ENCODE results near the gene PITPNC1. TPM values are rescaled to one million over a fixed set of nuclear protein-coding genes. Genes with fewer than 3 reads are reported as not detected.
"Not testable (repeated sequence)": the region's sequence is repeated elsewhere in the genome, so short reads cannot be mapped to it uniquely, and the experiment has no call there.

The PITPNC1 gene
- total RNA-seq, 4 donors from 2014 or later = 7.6 to 30.1 (median 15.1) TPM

GRCh38 chr17:67414559-67414958 lies 37.5 kb downstream of the PITPNC1 start:
- TF ChIP-seq POLR2A (IDR thresholded peaks at IDR 0.05) (no peak), POLR2AphosphoS5 (IDR thresholded peaks at IDR 0.05) (no peak), CTCF (IDR thresholded peaks at IDR 0.05) (no peak), EP300 (IDR thresholded peaks at IDR 0.05) (no peak)
- ATAC-seq = no peak
- no peaks in the 10 kb centered on the region for H3K27me3 ChIP-seq
- peaks cover 0 to 4% (median 0%) of the 10 kb centered on the region in 3 donors for H3K9me3 ChIP-seq
- no peaks in the 10 kb centered on the region for H3K36me3 ChIP-seq
- H3K4me3 ChIP-seq = no peak overlapping the region
- 100% methylated on average over 2 of the region's 2 CpGs for WGBS, 2 donors (ENCODE audit: low coverage in 1 of 2)
- H3K27ac ChIP-seq = no peak overlapping the region
- H3K4me1 ChIP-seq = peaks cover 0 to 23% (median 0%) of the 10 kb centered on the region in 3 donors

- H3K4me3 ChIP-seq = no peak overlapping the region
- peaks cover 0 to 4% (median 0%) of the 10 kb centered on the region in 3 donors for H3K9me3 ChIP-seq
- no peaks in the 10 kb centered on the region for H3K27me3 ChIP-seq
- H3K36me3 ChIP-seq = no peaks in the 10 kb centered on the region
- H3K4me1 ChIP-seq = peaks cover 0 to 23% (median 0%) of the 10 kb centered on the region in 3 donors
- 71 to 77% methylated on average over 7 of the region's 7 CpGs for WGBS, 2 donors (ENCODE audit: low coverage in 1 of 2)
- no peak overlapping the region for H3K27ac ChIP-seq
- ATAC-seq = no peak
- TF ChIP-seq EP300 (IDR thresholded peaks at IDR 0.05) = no peak
- no peak for TF ChIP-seq POLR2AphosphoS5 (IDR thresholded peaks at IDR 0.05)
- TF ChIP-seq CTCF (IDR thresholded peaks at IDR 0.05) = no peak
- no peak for TF ChIP-seq POLR2A (IDR thresholded peaks at IDR 0.05)
Observed at GRCh38 chr17:67415291-67415690, 38.2 kb downstream of the PITPNC1 start.

GRCh38 chr17:67417507-67417906 lies 40.4 kb downstream of the PITPNC1 start:
- Histone ChIP-seq H3K4me3 (no peak overlapping the region), H3K27me3 (no peaks in the 10 kb centered on the region), H3K4me1 (peaks cover 0 to 8% (median 0%) of the 10 kb centered on the region in 3 donors), H3K27ac (no peak overlapping the region), H3K9me3 (peaks cover 0 to 4% (median 0%) of the 10 kb centered on the region in 3 donors), H3K36me3 (no peaks in the 10 kb centered on the region)
- ATAC-seq = no peak
- TF ChIP-seq CTCF (IDR thresholded peaks at IDR 0.05) = no peak
- TF ChIP-seq POLR2AphosphoS5 (IDR thresholded peaks at IDR 0.05) = no peak
- no peak for TF ChIP-seq POLR2A (IDR thresholded peaks at IDR 0.05)
- no peak for TF ChIP-seq EP300 (IDR thresholded peaks at IDR 0.05)
- no CpG with 5 or more reads among the region's 1 CpG for WGBS, 2 donors (ENCODE audit: low coverage in 1 of 2)

GRCh38 chr17:67420994-67421393 lies 43.9 kb downstream of the PITPNC1 start:
- 75 to 77% methylated on average over 4 to 5 of the region's 5 CpGs for WGBS, 2 donors (ENCODE audit: low coverage in 1 of 2)
- no peak for TF ChIP-seq CTCF (IDR thresholded peaks at IDR 0.05)
- no peak for TF ChIP-seq POLR2A (IDR thresholded peaks at IDR 0.05)
- no peak for TF ChIP-seq POLR2AphosphoS5 (IDR thresholded peaks at IDR 0.05)
- no peak for TF ChIP-seq EP300 (IDR thresholded peaks at IDR 0.05)
- no peak for ATAC-seq
- no peaks in the 10 kb centered on the region for H3K27me3 ChIP-seq
- no peaks in the 10 kb centered on the region for H3K36me3 ChIP-seq
- no peaks in the 10 kb centered on the region for H3K9me3 ChIP-seq
- H3K4me1 ChIP-seq = peaks cover 0 to 6% (median 0%) of the 10 kb centered on the region in 3 donors
- no peak overlapping the region for H3K4me3 ChIP-seq
- peak overlapping the region in 3 of 4 donors; percentile 49 to 68 (median 63) for H3K27ac ChIP-seq

GRCh38 chr17:67421869-67422273 lies 44.8 kb downstream of the PITPNC1 start:
- TF ChIP-seq POLR2AphosphoS5 (IDR thresholded peaks at IDR 0.05) (peak; percentile 65), CTCF (IDR thresholded peaks at IDR 0.05) (no peak)
- Histone ChIP-seq H3K9me3 (no peaks in the 10 kb centered on the region), H3K36me3 (no peaks in the 10 kb centered on the region), H3K4me1 (peaks cover 0 to 1% (median 0%) of the 10 kb centered on the region in 3 donors), H3K27ac (peak overlapping the region in 3 of 4 donors; percentile 60 to 75 (median 70)), H3K4me3 (no peak overlapping the region), H3K27me3 (no peaks in the 10 kb centered on the region)
- WGBS, 2 donors (ENCODE audit: low coverage in 1 of 2) = 41 to 47% methylated on average over 3 of the region's 3 CpGs
- ATAC-seq = peak; percentile 75

GRCh38 chr17:67422296-67422695 lies 45.2 kb downstream of the PITPNC1 start:
- peak overlapping the region; percentile 11 to 75 (median 65) for H3K27ac ChIP-seq

More at GRCh38 chr17:67422296-67422695, 45.2 kb downstream of the PITPNC1 start:
- 82 to 96% methylated on average over 3 to 4 of the region's 4 CpGs for WGBS, 2 donors (ENCODE audit: low coverage in 1 of 2)
- not testable (repeated sequence) for H3K4me3 ChIP-seq, ATAC-seq, H3K27me3 ChIP-seq, H3K36me3 ChIP-seq, H3K4me1 ChIP-seq, H3K9me3 ChIP-seq

Data from gastroesophageal sphincter (tissue), 4 donors.